Measurements from ENCODE around the gene ZYG11B.

- TF ChIP-seq CTCF (IDR thresholded peaks at IDR 0.05) (no peak), POLR2A (IDR thresholded peaks at IDR 0.05; ENCODE audit: low read depth) (no peak), EP300 (IDR thresholded peaks at IDR 0.05) (no peak)
Observed at GRCh38 chr1:52741259-52741658, 15.0 kb downstream of the ZYG11B start.

Data from esophagus muscularis mucosa (tissue), 4 donors.